ENCODE data around the gene ITCH. TPM values are rescaled to one million over a fixed set of nuclear protein-coding genes. Genes with fewer than 3 reads are reported as not detected.
"Not testable (repeated sequence)": the region's sequence is repeated elsewhere in the genome, so short reads cannot be mapped to it uniquely, and the experiment has no call there.

Gene ITCH
- total RNA-seq, 1 experiment from 2014 or later, result 138 TPM

GRCh38 chr20:34473262-34473883 lies 110.3 kb downstream of the ITCH start:
- H3K36me3 ChIP-seq (ENCODE audit: control insufficient read depth, insufficient read depth, low read length), result peaks cover 5% of the 10 kb centered on the region; the same call in 1 of the 2 replicates
- peak; percentile 88 to 91 for TF ChIP-seq CTCF (IDR thresholded peaks at IDR 0.05; ENCODE audit: insufficient read depth in 1 of 2, low read depth in 1 of 2, low read length in 1 of 2, severe bottlenecking in 1 of 2, unreplicated experiment in 1 of 2)
- 0 out of 2 replicates have a peak, but pooled peaks cover 5% of the 10 kb centered on the region for H3K9me3 ChIP-seq
- peak; percentile 88 to 93 for DNase-seq
- POLR2A ChIA-PET, result interaction anchor here (0.6 to 1.3 kb wide), 2 partner anchors 42 to 162 kb away, joined by 3 to 4 read pairs; no protein-coding TSS in a partner anchor
- H3K27me3 ChIP-seq (replicated peaks; ENCODE audit: control insufficient read depth, insufficient read depth, low read length), result no peaks in the 10 kb centered on the region
- Mint-ChIP-seq H3K36me3 (ENCODE audit: insufficient read depth, unreplicated experiment) (peaks cover 95% of the 10 kb centered on the region), H3K4me1 (ENCODE audit: low read depth, unreplicated experiment) (no peaks in the 10 kb centered on the region), H3K9me3 (ENCODE audit: unreplicated experiment) (no peaks in the 10 kb centered on the region), H3K4me3 (ENCODE audit: unreplicated experiment) (no peak overlapping the region), H3K27me3 (ENCODE audit: insufficient read depth, unreplicated experiment) (no peaks in the 10 kb centered on the region), H3K27ac (ENCODE audit: unreplicated experiment) (no peak overlapping the region)
- CTCF ChIA-PET, result interaction anchor here (0.9 to 2.7 kb wide), 6 partner anchors 13 to 190 kb away, joined by 3 to 106 read pairs (median 6); partner anchors contain the start of genes DYNLRB1 and ITCH
- no TSS peak for BruUV-seq (replicated peaks)
- H3K4me3 ChIP-seq (ENCODE audit: low read depth, low read length), result no peak overlapping the region
- intact Hi-C loops (cut with micrococcal nuclease; ENCODE audit: unreplicated experiment), result loop anchor here (1.0 to 2.0 kb wide), 4 partner anchors 50 to 283 kb away; no protein-coding TSS in a partner anchor
- H3K4me1 ChIP-seq, result peaks cover 8% of the 10 kb centered on the region; the same call in 1 of the 2 replicates

GRCh38 chr20:34475979-34476736 lies 113.1 kb downstream of the ITCH start:
- Histone ChIP-seq H3K9me3 (peaks cover 6% of the 10 kb centered on the region; the same call in 1 of the 2 replicates), H3K36me3 (ENCODE audit: control insufficient read depth, insufficient read depth, low read length) (peaks cover 12% of the 10 kb centered on the region), H3K27me3 (replicated peaks; ENCODE audit: control insufficient read depth, insufficient read depth, low read length) (no peaks in the 10 kb centered on the region), H3K4me3 (ENCODE audit: low read depth, low read length) (no peak overlapping the region), H3K4me1 (peaks cover 8% of the 10 kb centered on the region; the same call in 1 of the 2 replicates)
- H3K4me1 Mint-ChIP-seq (ENCODE audit: low read depth, unreplicated experiment), result no peaks in the 10 kb centered on the region
- peaks cover 95% of the 10 kb centered on the region for H3K36me3 Mint-ChIP-seq (ENCODE audit: insufficient read depth, unreplicated experiment)
- H3K4me3 Mint-ChIP-seq (ENCODE audit: unreplicated experiment), result no peak overlapping the region
- no peak for TF ChIP-seq CTCF (IDR thresholded peaks at IDR 0.05; ENCODE audit: insufficient read depth in 1 of 2, low read depth in 1 of 2, low read length in 1 of 2, severe bottlenecking in 1 of 2, unreplicated experiment in 1 of 2)
- POLR2A ChIA-PET, result no interaction called here
- DNase-seq, result no peak
- CTCF ChIA-PET, result interaction anchor here (3.0 kb wide), 1 partner anchor 164 kb away, joined by 9 read pairs; no protein-coding TSS in a partner anchor
- no peak overlapping the region for H3K27ac Mint-ChIP-seq (ENCODE audit: unreplicated experiment)
- no peaks in the 10 kb centered on the region for H3K9me3 Mint-ChIP-seq (ENCODE audit: unreplicated experiment)
- BruUV-seq (replicated peaks), result no TSS peak
- no peaks in the 10 kb centered on the region for H3K27me3 Mint-ChIP-seq (ENCODE audit: insufficient read depth, unreplicated experiment)
- intact Hi-C loops (cut with micrococcal nuclease; ENCODE audit: unreplicated experiment), result no loop called here

GRCh38 chr20:34479627-34480026 lies 116.6 kb downstream of the ITCH start:
- H3K4me1 Mint-ChIP-seq (ENCODE audit: low read depth, unreplicated experiment), result peaks cover 5% of the 10 kb centered on the region
- Histone ChIP-seq H3K27me3 (replicated peaks; ENCODE audit: control insufficient read depth, insufficient read depth, low read length) (no peaks in the 10 kb centered on the region), H3K4me3 (ENCODE audit: low read depth, low read length) (no peak overlapping the region), H3K4me1 (peaks cover 7% of the 10 kb centered on the region), H3K36me3 (ENCODE audit: control insufficient read depth, insufficient read depth, low read length) (peaks cover 19% of the 10 kb centered on the region), H3K9me3 (peaks cover 4% of the 10 kb centered on the region; the same call in 1 of the 2 replicates)
- peaks cover 96% of the 10 kb centered on the region for H3K36me3 Mint-ChIP-seq (ENCODE audit: insufficient read depth, unreplicated experiment)
- no peak for TF ChIP-seq CTCF (IDR thresholded peaks at IDR 0.05; ENCODE audit: insufficient read depth in 1 of 2, low read depth in 1 of 2, low read length in 1 of 2, severe bottlenecking in 1 of 2, unreplicated experiment in 1 of 2)
- intact Hi-C loops (cut with micrococcal nuclease; ENCODE audit: unreplicated experiment), result no loop called here
- no peak overlapping the region for H3K4me3 Mint-ChIP-seq (ENCODE audit: unreplicated experiment)
- peaks cover 9% of the 10 kb centered on the region for H3K9me3 Mint-ChIP-seq (ENCODE audit: unreplicated experiment)
- H3K27me3 Mint-ChIP-seq (ENCODE audit: insufficient read depth, unreplicated experiment), result no peaks in the 10 kb centered on the region
- no TSS peak for BruUV-seq (replicated peaks)
- ChIA-PET CTCF (no interaction called here), POLR2A (no interaction called here)
- no peak overlapping the region for H3K27ac Mint-ChIP-seq (ENCODE audit: unreplicated experiment)
- DNase-seq, result no peak

GRCh38 chr20:34482154-34482553 lies 119.1 kb downstream of the ITCH start:
- H3K4me3 ChIP-seq (ENCODE audit: low read depth, low read length); intact Hi-C loops (cut with micrococcal nuclease; ENCODE audit: unreplicated experiment); H3K9me3 Mint-ChIP-seq (ENCODE audit: unreplicated experiment); H3K27me3 Mint-ChIP-seq (ENCODE audit: insufficient read depth, unreplicated experiment); H3K27me3 ChIP-seq (replicated peaks; ENCODE audit: control insufficient read depth, insufficient read depth, low read length); H3K4me3 Mint-ChIP-seq (ENCODE audit: unreplicated experiment); DNase-seq; H3K27ac Mint-ChIP-seq (ENCODE audit: unreplicated experiment); POLR2A ChIA-PET; H3K9me3 ChIP-seq: not testable (repeated sequence)
- CTCF ChIA-PET, result interaction anchor here (1.3 kb wide), 1 partner anchor 41 kb away, joined by 3 read pairs; no protein-coding TSS in a partner anchor
- Mint-ChIP-seq H3K4me1 (ENCODE audit: low read depth, unreplicated experiment) (peaks cover 17% of the 10 kb centered on the region), H3K36me3 (ENCODE audit: insufficient read depth, unreplicated experiment) (peaks cover 96% of the 10 kb centered on the region)
- peaks cover 15% of the 10 kb centered on the region for H3K36me3 ChIP-seq (ENCODE audit: control insufficient read depth, insufficient read depth, low read length)
- BruUV-seq (replicated peaks), result TSS peak; percentile 8
- H3K4me1 ChIP-seq, result peaks cover 15% of the 10 kb centered on the region
